Measurements from ENCODE around the gene ABHD16A. TPM values are rescaled to one million over a fixed set of nuclear protein-coding genes. Genes with fewer than 3 reads are reported as not detected.

ABHD16A gene
- total and polyA plus RNA-seq, 2 of the 13 experiments (the other 11 are each of a cell fraction or from before 2014, with no cell fraction given) = 43.5 to 45.4 TPM

DNA sequence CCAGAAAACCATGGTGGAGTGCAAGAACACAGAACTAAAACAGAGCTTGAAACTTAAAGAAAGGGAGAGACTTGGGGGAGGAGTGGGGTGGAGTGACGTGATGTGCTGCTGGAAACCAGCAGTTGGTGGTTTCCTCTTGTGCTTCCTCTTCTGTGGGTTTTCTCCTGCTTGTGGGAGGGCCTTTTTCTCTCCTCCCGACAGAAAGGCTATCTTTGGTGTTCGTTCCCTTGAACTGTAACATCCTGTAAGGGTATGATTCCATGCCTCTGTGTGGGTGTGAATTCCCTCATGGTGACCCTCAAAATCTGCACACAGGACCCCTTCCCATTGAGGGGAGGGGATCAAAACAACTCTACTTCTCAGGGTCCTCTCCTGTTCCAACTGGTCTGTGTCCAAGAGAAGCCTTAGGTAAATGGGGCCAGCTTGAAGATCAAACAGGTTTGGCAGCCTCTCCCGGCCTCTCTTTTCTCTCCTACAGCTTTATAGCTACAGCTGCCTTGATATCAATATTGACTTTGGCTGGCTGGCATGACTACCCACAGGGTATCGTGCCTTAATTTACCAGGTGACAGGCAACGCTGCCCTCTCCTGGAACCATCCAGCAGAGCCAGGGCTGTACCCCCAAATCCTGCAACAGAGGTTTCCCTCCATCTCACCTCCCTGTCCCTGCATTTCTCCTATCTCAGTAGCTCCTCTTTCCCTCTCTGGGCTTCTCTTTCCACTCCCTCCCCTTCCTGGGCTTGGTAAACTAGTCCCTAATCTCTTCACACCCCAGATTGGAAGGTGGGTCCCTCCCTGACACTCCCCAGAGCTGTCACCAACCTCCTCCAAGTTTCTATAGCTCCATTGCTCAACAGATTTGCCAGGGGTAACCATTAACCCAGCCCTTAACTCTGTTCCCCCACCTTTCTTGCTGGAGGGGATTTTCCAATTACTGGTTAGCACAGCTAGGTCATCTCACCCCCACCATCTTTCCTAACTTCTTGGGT lies 35.2 kb upstream of the ABHD16A start (continued):
- TF ChIP-seq, protein P1, sequence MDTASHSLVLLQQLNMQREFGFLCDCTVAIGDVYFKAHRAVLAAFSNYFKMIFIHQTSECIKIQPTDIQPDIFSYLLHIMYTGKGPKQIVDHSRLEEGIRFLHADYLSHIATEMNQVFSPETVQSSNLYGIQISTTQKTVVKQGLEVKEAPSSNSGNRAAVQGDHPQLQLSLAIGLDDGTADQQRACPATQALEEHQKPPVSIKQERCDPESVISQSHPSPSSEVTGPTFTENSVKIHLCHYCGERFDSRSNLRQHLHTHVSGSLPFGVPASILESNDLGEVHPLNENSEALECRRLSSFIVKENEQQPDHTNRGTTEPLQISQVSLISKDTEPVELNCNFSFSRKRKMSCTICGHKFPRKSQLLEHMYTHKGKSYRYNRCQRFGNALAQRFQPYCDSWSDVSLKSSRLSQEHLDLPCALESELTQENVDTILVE (CRISPR knock-in tag; IDR thresholded peaks at IDR 0.05) = peak; percentile 81
- TF ChIP-seq ZNF567 (CRISPR knock-in tag; IDR thresholded peaks at IDR 0.05; ENCODE audit: borderline replicate concordance) (peak; percentile 30; the same call in 1 of the 2 replicates), ZNF124 (CRISPR knock-in tag; IDR thresholded peaks at IDR 0.05) (no peak), ATF1 (CRISPR knock-in tag; IDR thresholded peaks at IDR 0.05) (no peak), SKIL (CRISPR knock-in tag; IDR thresholded peaks at IDR 0.05; ENCODE audit: borderline replicate concordance) (peak; percentile 83), PITX1 (CRISPR knock-in tag; IDR thresholded peaks at IDR 0.05) (peak; percentile 100), ZNF331 (CRISPR knock-in tag; IDR thresholded peaks at IDR 0.05) (peak; percentile 88; the same call in 1 of the 2 replicates), ZNF564 (CRISPR knock-in tag; IDR thresholded peaks at IDR 0.05) (0 out of 2 replicates have a peak, but pooled peaks have one; percentile 46), GABPA (IDR thresholded peaks at IDR 0.05; ENCODE audit: low read depth, low read length) (no peak), GABPA (CRISPR knock-in tag; IDR thresholded peaks at IDR 0.05; ENCODE audit: low read depth) (peak; percentile 38), JUNB (CRISPR knock-in tag; IDR thresholded peaks at IDR 0.05; ENCODE audit: borderline replicate concordance) (peak; percentile 63; the same call in 1 of the 2 replicates), HOXA5 (CRISPR knock-in tag; IDR thresholded peaks at IDR 0.05) (peak; percentile 77)
- TF ChIP-seq, protein P2, sequence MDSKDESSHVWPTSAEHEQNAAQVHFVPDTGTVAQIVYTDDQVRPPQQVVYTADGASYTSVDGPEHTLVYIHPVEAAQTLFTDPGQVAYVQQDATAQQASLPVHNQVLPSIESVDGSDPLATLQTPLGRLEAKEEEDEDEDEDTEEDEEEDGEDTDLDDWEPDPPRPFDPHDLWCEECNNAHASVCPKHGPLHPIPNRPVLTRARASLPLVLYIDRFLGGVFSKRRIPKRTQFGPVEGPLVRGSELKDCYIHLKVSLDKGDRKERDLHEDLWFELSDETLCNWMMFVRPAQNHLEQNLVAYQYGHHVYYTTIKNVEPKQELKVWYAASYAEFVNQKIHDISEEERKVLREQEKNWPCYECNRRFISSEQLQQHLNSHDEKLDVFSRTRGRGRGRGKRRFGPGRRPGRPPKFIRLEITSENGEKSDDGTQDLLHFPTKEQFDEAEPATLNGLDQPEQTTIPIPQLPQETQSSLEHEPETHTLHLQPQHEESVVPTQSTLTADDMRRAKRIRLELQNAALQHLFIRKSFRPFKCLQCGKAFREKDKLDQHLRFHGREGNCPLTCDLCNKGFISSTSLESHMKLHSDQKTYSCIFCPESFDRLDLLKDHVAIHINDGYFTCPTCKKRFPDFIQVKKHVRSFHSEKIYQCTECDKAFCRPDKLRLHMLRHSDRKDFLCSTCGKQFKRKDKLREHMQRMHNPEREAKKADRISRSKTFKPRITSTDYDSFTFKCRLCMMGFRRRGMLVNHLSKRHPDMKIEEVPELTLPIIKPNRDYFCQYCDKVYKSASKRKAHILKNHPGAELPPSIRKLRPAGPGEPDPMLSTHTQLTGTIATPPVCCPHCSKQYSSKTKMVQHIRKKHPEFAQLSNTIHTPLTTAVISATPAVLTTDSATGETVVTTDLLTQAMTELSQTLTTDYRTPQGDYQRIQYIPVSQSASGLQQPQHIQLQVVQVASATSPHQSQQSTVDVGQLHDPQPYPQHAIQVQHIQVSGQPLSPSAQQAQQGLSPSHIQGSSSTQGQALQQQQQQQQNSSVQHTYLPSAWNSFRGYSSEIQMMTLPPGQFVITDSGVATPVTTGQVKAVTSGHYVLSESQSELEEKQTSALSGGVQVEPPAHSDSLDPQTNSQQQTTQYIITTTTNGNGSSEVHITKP (CRISPR knock-in tag; IDR thresholded peaks at IDR 0.05; ENCODE audit: low read depth) = peak; percentile 91
- TF ChIP-seq, protein P3, sequence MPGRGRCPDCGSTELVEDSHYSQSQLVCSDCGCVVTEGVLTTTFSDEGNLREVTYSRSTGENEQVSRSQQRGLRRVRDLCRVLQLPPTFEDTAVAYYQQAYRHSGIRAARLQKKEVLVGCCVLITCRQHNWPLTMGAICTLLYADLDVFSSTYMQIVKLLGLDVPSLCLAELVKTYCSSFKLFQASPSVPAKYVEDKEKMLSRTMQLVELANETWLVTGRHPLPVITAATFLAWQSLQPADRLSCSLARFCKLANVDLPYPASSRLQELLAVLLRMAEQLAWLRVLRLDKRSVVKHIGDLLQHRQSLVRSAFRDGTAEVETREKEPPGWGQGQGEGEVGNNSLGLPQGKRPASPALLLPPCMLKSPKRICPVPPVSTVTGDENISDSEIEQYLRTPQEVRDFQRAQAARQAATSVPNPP (CRISPR knock-in tag; IDR thresholded peaks at IDR 0.05) = peak; percentile 35; the same call in 1 of the 2 replicates
- TF ChIP-seq, protein P4, sequence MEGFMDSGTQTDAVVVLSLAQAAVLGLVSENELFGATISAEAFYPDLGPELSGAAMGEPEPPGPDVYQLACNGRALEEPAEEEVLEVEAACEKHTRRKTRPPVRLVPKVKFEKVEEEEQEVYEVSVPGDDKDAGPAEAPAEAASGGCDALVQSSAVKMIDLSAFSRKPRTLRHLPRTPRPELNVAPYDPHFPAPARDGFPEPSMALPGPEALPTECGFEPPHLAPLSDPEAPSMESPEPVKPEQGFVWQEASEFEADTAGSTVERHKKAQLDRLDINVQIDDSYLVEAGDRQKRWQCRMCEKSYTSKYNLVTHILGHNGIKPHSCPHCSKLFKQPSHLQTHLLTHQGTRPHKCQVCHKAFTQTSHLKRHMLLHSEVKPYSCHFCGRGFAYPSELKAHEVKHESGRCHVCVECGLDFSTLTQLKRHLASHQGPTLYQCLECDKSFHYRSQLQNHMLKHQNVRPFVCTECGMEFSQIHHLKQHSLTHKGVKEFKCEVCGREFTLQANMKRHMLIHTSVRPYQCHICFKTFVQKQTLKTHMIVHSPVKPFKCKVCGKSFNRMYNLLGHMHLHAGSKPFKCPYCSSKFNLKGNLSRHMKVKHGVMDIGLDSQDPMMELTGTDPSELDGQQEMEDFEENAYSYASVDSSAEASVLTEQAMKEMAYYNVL (CRISPR knock-in tag; IDR thresholded peaks at IDR 0.05; ENCODE audit: borderline replicate concordance) = 0 out of 2 replicates have a peak, but pooled peaks have one; percentile 60
- TF ChIP-seq, protein P5, sequence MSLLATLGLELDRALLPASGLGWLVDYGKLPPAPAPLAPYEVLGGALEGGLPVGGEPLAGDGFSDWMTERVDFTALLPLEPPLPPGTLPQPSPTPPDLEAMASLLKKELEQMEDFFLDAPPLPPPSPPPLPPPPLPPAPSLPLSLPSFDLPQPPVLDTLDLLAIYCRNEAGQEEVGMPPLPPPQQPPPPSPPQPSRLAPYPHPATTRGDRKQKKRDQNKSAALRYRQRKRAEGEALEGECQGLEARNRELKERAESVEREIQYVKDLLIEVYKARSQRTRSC (CRISPR knock-in tag; IDR thresholded peaks at IDR 0.05; ENCODE audit: low read depth) = 0 out of 2 replicates have a peak, but pooled peaks have one; percentile 54
